ENCODE results near the gene FGF12.
A peak's percentile ranks its signal among the peaks of the same experiment; 100 is the strongest.
"Not testable (repeated sequence)": the region's sequence is repeated elsewhere in the genome, so short reads cannot be mapped to it uniquely, and the experiment has no call there.

FGF12 gene

GRCh38 chr3:192576704-192577103, 150.6 kb downstream of the FGF12 start:
- not testable (repeated sequence) for DNase-seq

GRCh38 chr3:192575879-192576506, 151.3 kb downstream of the FGF12 start:
- DNase-seq, result no peak

GRCh38 chr3:192573240-192573639, 154.1 kb downstream of the FGF12 start:
- no peak for DNase-seq

- peak; percentile 51 for DNase-seq
These were observed 156.2 kb downstream of the FGF12 start for GRCh38 chr3:192570821-192571791.

- no peak for DNase-seq
These were observed 157.0 kb downstream of the FGF12 start for GRCh38 chr3:192570315-192570714.

GRCh38 chr3:192566706-192567290, 160.5 kb downstream of the FGF12 start:
- peak; percentile 81 for DNase-seq

GRCh38 chr3:192564611-192565010, 162.7 kb downstream of the FGF12 start:
- DNase-seq, result no peak

GRCh38 chr3:192563417-192563816, 163.9 kb downstream of the FGF12 start:
- no peak for DNase-seq

- no peak for DNase-seq
These were observed 173.6 kb downstream of the FGF12 start for GRCh38 chr3:192553707-192554106.

GRCh38 chr3:192550356-192550755, 177.0 kb downstream of the FGF12 start:
- DNase-seq, result no peak

GRCh38 chr3:192545333-192545732, 182.0 kb downstream of the FGF12 start:
- no peak for DNase-seq

GRCh38 chr3:192543163-192543562, 184.2 kb downstream of the FGF12 start:
- no peak for DNase-seq

GRCh38 chr3:192516820-192517219, 210.5 kb downstream of the FGF12 start:
- no peak for DNase-seq

- DNase-seq, result peak; percentile 14
These were observed 211.7 kb downstream of the FGF12 start for GRCh38 chr3:192515664-192516045.

- DNase-seq, result peak; percentile 75
These were observed 212.3 kb downstream of the FGF12 start for GRCh38 chr3:192514754-192515663.

- peak; percentile 11 for DNase-seq
These were observed 213.1 kb downstream of the FGF12 start for GRCh38 chr3:192514081-192514753.

- DNase-seq, result no peak
These were observed 221.6 kb downstream of the FGF12 start for GRCh38 chr3:192505731-192506130.

- no peak for DNase-seq
These were observed 225.9 kb downstream of the FGF12 start for GRCh38 chr3:192501401-192501800.

- DNase-seq, result no peak
These were observed 230.3 kb downstream of the FGF12 start for GRCh38 chr3:192496905-192497587.

- DNase-seq, result no peak
These were observed 233.2 kb downstream of the FGF12 start for GRCh38 chr3:192494174-192494573.

GRCh38 chr3:192490720-192491119, 236.6 kb downstream of the FGF12 start:
- DNase-seq, result no peak
